Bladder microvascular endothelial cell (primary cell): ENCODE measurements around the gene EDDM3A. TPM values are rescaled to one million over a fixed set of nuclear protein-coding genes. Genes with fewer than 3 reads are reported as not detected.

Experiments
- total RNA-seq: library from RNA; depleted of rRNA; stranded (reverse); fragments of >200 nt; gene quantifications from 2 replicates; pipeline ENCODE4 v1.2.3, GENCODE V29; 2014

Gene EDDM3A
- total RNA-seq = not detected in 2 replicates

GRCh38 chr14:20745571-20746358 is at the start of gene EDDM3A:
TSS of gene EDDM3A (plus strand) at chr14:20745887. CDS start at chr14:20747581, 1,694 bp downstream.

Other genes with a start within 250 kb of the EDDM3A start
- not detected in 2 replicates for gene RNASE10, start 240.3 kb upstream of the EDDM3A start, total RNA-seq
- not detected in 2 replicates for gene RNASE9, start 184.8 kb upstream of the EDDM3A start, total RNA-seq
- gene RNASE11, start 157.9 kb upstream of the EDDM3A start, total RNA-seq = not detected in 2 replicates
- not detected in 2 replicates for gene RNASE12, start 154.5 kb upstream of the EDDM3A start, total RNA-seq
- gene OR6S1, start 104.2 kb upstream of the EDDM3A start, total RNA-seq = not detected in 2 replicates
- 4.0 and 9.3 TPM in 2 replicates for gene RNASE4, start 61.3 kb upstream of the EDDM3A start, total RNA-seq
- gene ANG, start 57.1 kb upstream of the EDDM3A start, total RNA-seq = 2.6 and 3.7 TPM in 2 replicates
- not detected in 2 replicates for gene EDDM3B, start 22.5 kb downstream of the EDDM3A start, total RNA-seq
- not detected in 2 replicates for gene RNASE6, start 35.4 kb downstream of the EDDM3A start, total RNA-seq
- 39.1 and 99.4 TPM in 2 replicates for gene RNASE1, start 57.0 kb downstream of the EDDM3A start, total RNA-seq
- not detected in 2 replicates for gene RNASE3, start 145.5 kb downstream of the EDDM3A start, total RNA-seq
- not detected in 2 replicates for gene RNASE2, start 209.6 kb downstream of the EDDM3A start, total RNA-seq
- 20.6 and 22.3 TPM in 2 replicates for gene METTL17, start 244.1 kb downstream of the EDDM3A start, total RNA-seq